H1 (cell line): ENCODE measurements around the gene RNF128. TPM values are rescaled to one million over a fixed set of nuclear protein-coding genes. Genes with fewer than 3 reads are reported as not detected.

ENCODE experiments used
- CTCF ChIA-PET: fragments of 300-600 bp; sonication (Branson Sonifier 250); formaldehyde crosslinking; loops from one replicate; lab custom pipeline; 2021; ENCODE audit not compliant: partially characterized antibody; lab: Charles Lee
- POLR2A ChIA-PET: fragments of 300-600 bp; sonication (Branson Sonifier 250); formaldehyde crosslinking; loops from one replicate; lab custom pipeline; 2021; ENCODE audit warnings: inconsistent platforms; ENCODE audit not compliant: partially characterized antibody; lab: Charles Lee
- DNase-seq, 2 experiments: peaks; one replicate each; pipeline versions ENCODE4 v3.0.0 to v3.0.0-alpha.2; 2010 to 2022; ENCODE audit warnings: low spot score in 2 of 2, low read depth in 1 of 2, mixed read lengths in 1 of 2
- FAIRE-seq: peaks from 2 replicates; lab custom pipeline; 2011; peaks lifted over from hg19 to GRCh38; lab: Jason Lieb, UNC
- H2AFZ ChIP-seq: 2 replicates; pipeline ENCODE4 v1.8.1; 2012; ENCODE audit warnings: low read length, inconsistent platforms
- H2AK5ac ChIP-seq: 2 replicates; pipeline ENCODE4 v1.6.1; 2013; ENCODE audit warnings: low read depth, low read length
- H2BK120ac ChIP-seq: replicated peaks from 2 replicates; pipeline ENCODE3; 2013; ENCODE audit warnings: low read depth, low read length, inconsistent platforms
- H2BK12ac ChIP-seq: 2 replicates; pipeline ENCODE4 v1.6.1; 2013; ENCODE audit warnings: low read depth, low read length
- H2BK15ac ChIP-seq: 2 replicates; pipeline ENCODE4 v1.6.1; 2013; ENCODE audit warnings: low read length
- H2BK20ac ChIP-seq: 2 replicates; pipeline ENCODE4 v1.6.1; 2013; ENCODE audit warnings: low read length
- H2BK5ac ChIP-seq: 2 replicates; pipeline ENCODE4 v1.6.1; 2013; ENCODE audit warnings: low read depth, low read length
- H3K14ac ChIP-seq: 2 replicates; pipeline ENCODE4 v1.6.1; 2013; ENCODE audit warnings: inconsistent platforms; ENCODE audit not compliant: insufficient read length
- H3K18ac ChIP-seq: 2 replicates; pipeline ENCODE4 v1.6.1; 2013; ENCODE audit warnings: low read length; ENCODE audit errors: extremely low read depth
- H3K23ac ChIP-seq: 2 replicates; pipeline ENCODE4 v1.6.1; 2013; ENCODE audit warnings: inconsistent platforms; ENCODE audit not compliant: insufficient read length
- H3K23me2 ChIP-seq: 2 replicates; pipeline ENCODE4 v1.6.1; 2013; ENCODE audit warnings: low read depth, low read length
- H3K27ac ChIP-seq: 2 replicates; pipeline ENCODE4 v1.6.1; 2011; ENCODE audit warnings: low read depth, low read length, inconsistent platforms
- H3K27me3 ChIP-seq, 4 experiments: replicated peaks in 1 of 4; 1 replicate in 1 of 4; 2 replicates in 3 of 4; pipeline versions ENCODE4 v1.6.1 to v1.8.1; 2011 to 2013; ENCODE audit warnings: low read length in 3 of 4, mild to moderate bottlenecking in 3 of 4, inconsistent platforms in 2 of 4, mixed read lengths in 2 of 4, moderate library complexity in 1 of 4; ENCODE audit not compliant: control insufficient read depth in 3 of 4, insufficient read depth in 3 of 4; ENCODE audit errors: extremely low read depth in 1 of 4
- H3K36me3 ChIP-seq, 4 experiments: 2 replicates each; pipeline versions ENCODE4 v1.6.1 to v1.8.1; 2011 to 2013; ENCODE audit warnings: mild to moderate bottlenecking in 4 of 4, low read length in 3 of 4, moderate library complexity in 2 of 4, control low read depth in 1 of 4, inconsistent platforms in 1 of 4; ENCODE audit not compliant: insufficient read depth in 4 of 4, control insufficient read depth in 2 of 4
- H3K4ac ChIP-seq: replicated peaks from 2 replicates; pipeline ENCODE3; 2013; ENCODE audit warnings: low read length, low read depth, mixed read lengths, inconsistent platforms; ENCODE audit not compliant: insufficient read length
- H3K4me1 ChIP-seq, 4 experiments: replicated peaks in 1 of 4; 1 replicate in 1 of 4; 2 replicates in 3 of 4; pipeline versions ENCODE4 v1.6.1 to v1.8.1; 2011 to 2013; ENCODE audit warnings: low read length in 3 of 4, inconsistent platforms in 2 of 4, mixed read lengths in 1 of 4; ENCODE audit not compliant: insufficient read depth in 4 of 4, control insufficient read depth in 3 of 4
- H3K4me2 ChIP-seq, 2 experiments: 2 replicates each; pipeline versions ENCODE4 v1.6.1 to v1.8.1; 2011 to 2013; ENCODE audit warnings: low read depth in 2 of 2, low read length in 2 of 2, control low read depth in 1 of 2, inconsistent platforms in 1 of 2, mild to moderate bottlenecking in 1 of 2; ENCODE audit not compliant: insufficient read depth in 1 of 2
- H3K4me3 ChIP-seq, 4 experiments: fragments of 200-600, 300-600 bp in 1 of 4; sonication (generic), shearing (Covaris generic), sonication (Bioruptor Twin) in 1 of 4; 2 replicates each; pipeline versions ENCODE4 v1.5.1 to v1.8.1; 2011 to 2016; ENCODE audit warnings: low read length in 4 of 4, low read depth in 3 of 4, control low read depth in 2 of 4, inconsistent platforms in 2 of 4, mild to moderate bottlenecking in 2 of 4, mixed read lengths in 1 of 4, moderate library complexity in 1 of 4; ENCODE audit not compliant: insufficient read depth in 2 of 4; ENCODE audit errors: extremely low read depth in 1 of 4
- H3K56ac ChIP-seq: replicated peaks from 2 replicates; pipeline ENCODE3; 2013; ENCODE audit warnings: low read depth, mild to moderate bottlenecking, mixed read lengths, low read length, inconsistent platforms; ENCODE audit not compliant: insufficient read length
- H3K79me1 ChIP-seq: 2 replicates; pipeline ENCODE4 v1.6.1; 2013; ENCODE audit warnings: low read depth, low read length, control low read depth
- H3K79me2 ChIP-seq, 2 experiments: 2 replicates each; pipeline versions ENCODE4 v1.6.1 to v1.8.1; 2012 to 2013; ENCODE audit warnings: low read length in 2 of 2, mild to moderate bottlenecking in 2 of 2, inconsistent platforms in 1 of 2; ENCODE audit not compliant: insufficient read depth in 2 of 2, control insufficient read depth in 1 of 2
- H3K9ac ChIP-seq, 4 experiments: replicated peaks in 1 of 4; 1 replicate in 1 of 4; 2 replicates in 3 of 4; pipeline versions ENCODE4 v1.6.1 to v1.8.1; 2011 to 2013; ENCODE audit warnings: low read depth in 3 of 4, low read length in 3 of 4, control low read depth in 2 of 4, mild to moderate bottlenecking in 2 of 4, moderate library complexity in 2 of 4, inconsistent platforms in 1 of 4; ENCODE audit errors: extremely low read depth in 1 of 4
- H3K9me3 ChIP-seq, 2 experiments: 2 replicates each; pipeline versions ENCODE4 v1.6.1 to v1.8.1; 2012 to 2013; ENCODE audit warnings: mild to moderate bottlenecking in 2 of 2, moderate library complexity in 2 of 2, control low read depth in 1 of 2, inconsistent platforms in 1 of 2, low read depth in 1 of 2, low read length in 1 of 2, mixed read lengths in 1 of 2; ENCODE audit not compliant: insufficient read depth in 2 of 2
- H4K20me1 ChIP-seq, 2 experiments: replicated peaks in 1 of 2; 2 replicates each; pipeline versions ENCODE3 to v1.8.1; 2011 to 2013; ENCODE audit warnings: inconsistent platforms in 2 of 2, low read length in 2 of 2, mild to moderate bottlenecking in 1 of 2; ENCODE audit not compliant: insufficient read depth in 2 of 2, control insufficient read depth in 1 of 2
- H4K5ac ChIP-seq: 2 replicates; pipeline ENCODE4 v1.6.1; 2013; ENCODE audit warnings: low read length, low read depth, mixed read lengths, inconsistent platforms; ENCODE audit not compliant: insufficient read length
- H4K8ac ChIP-seq: 2 replicates; pipeline ENCODE4 v1.8.0; 2013; ENCODE audit warnings: mild to moderate bottlenecking, moderate library complexity, low read length, inconsistent platforms; ENCODE audit not compliant: insufficient read depth; ENCODE audit errors: extremely low read depth
- H4K91ac ChIP-seq: replicated peaks from 2 replicates; pipeline ENCODE3; 2013; ENCODE audit warnings: low read length, mixed read lengths, inconsistent platforms; ENCODE audit not compliant: insufficient read length
- EZH2 ChIP-seq: fragments of 200-600 bp; sonication (generic); IDR thresholded peaks from 2 replicates; pipeline ENCODE4 v1.7.1; 2012; ENCODE audit warnings: low read depth, mild to moderate bottlenecking, moderate library complexity, low read length, inconsistent platforms; ENCODE audit not compliant: severe bottlenecking
- FOSL1 ChIP-seq: IDR thresholded peaks from 2 replicates; pipeline ENCODE4 v1.6.1; 2011; ENCODE audit warnings: mild to moderate bottlenecking, low read depth, low read length, moderate library complexity; ENCODE audit not compliant: insufficient read depth
- HDAC2 ChIP-seq, 2 experiments: fragments of 300-600 bp in 1 of 2; sonication (generic) in 1 of 2; IDR thresholded peaks; 2 replicates each; pipeline ENCODE4 v1.6.1; 2011 to 2012; ENCODE audit warnings: low read depth in 2 of 2, low read length in 2 of 2, mild to moderate bottlenecking in 2 of 2, moderate library complexity in 2 of 2, borderline replicate concordance in 1 of 2, inconsistent platforms in 1 of 2
- KDM4A ChIP-seq: IDR thresholded peaks from one replicate; pipeline ENCODE4 v1.7.1; 2012; ENCODE audit warnings: low read depth, mild to moderate bottlenecking, moderate library complexity, low read length, inconsistent platforms; ENCODE audit not compliant: severe bottlenecking
- POLR2AphosphoS5 ChIP-seq: IDR thresholded peaks from 2 replicates; pipeline ENCODE4 v1.6.1; 2011; ENCODE audit warnings: low read depth, low read length
- RAD21 ChIP-seq, 2 experiments: IDR thresholded peaks in 1 of 2; conservative IDR thresholded peaks in 1 of 2; 2 replicates each; pipeline ENCODE4 v1.6.1; 2011; ENCODE audit warnings: low read depth in 2 of 2, low read length in 2 of 2, improper control_type of control experiment in 1 of 2, inconsistent platforms in 1 of 2, mild to moderate bottlenecking in 1 of 2, moderate library complexity in 1 of 2
- RBBP5 ChIP-seq: IDR thresholded peaks from 2 replicates; pipeline ENCODE4 v1.7.1; 2012; ENCODE audit warnings: low read depth, mild to moderate bottlenecking, inconsistent platforms, low read length, moderate library complexity, borderline replicate concordance
- SIRT6 ChIP-seq: IDR thresholded peaks from one replicate; pipeline ENCODE4 v1.7.1; 2012; ENCODE audit warnings: low read length, inconsistent platforms
- WGBS, 2 experiments: shearing (Covaris generic) in 1 of 2; methylation state at CpG; one replicate each; pipeline versions ENCODE4 v1.1.6 to v1.1.7; 2013 to 2015; ENCODE audit warnings: low lambda C conversion rate in 2 of 2, mixed read lengths in 2 of 2, inconsistent platforms in 1 of 2, low coverage in 1 of 2, missing lambda C conversion rate in 1 of 2; ENCODE audit not compliant: insufficient replicate concordance in 2 of 2, insufficient coverage in 1 of 2, insufficient read length in 1 of 2; ENCODE audit errors: extremely low coverage in 1 of 2, missing lambda C conversion rate in 1 of 2; 5-methylcytosine and 5-hydroxymethylcytosine counted together
- polyA plus RNA-seq, 7 experiments: library from polyadenylated mRNA; depleted of rRNA in 3 of 7; stranded (reverse) in 5 of 7; unstranded in 2 of 7; fragments of >200 nt in 5 of 7; fragments of 200-250 nt in 2 of 7; gene quantifications; 1 replicate in 5 of 7; 2 replicates in 1 of 7; 4 replicates in 1 of 7; pipeline versions ENCODE4 v1.2.1 to v1.2.3, GENCODE V29; 2011 to 2013; ENCODE audit warnings: missing spikeins in 2 of 7, mixed read lengths in 2 of 7
- total RNA-seq: library from RNA; stranded (reverse); fragmentation: NEBNext Ultra II Directional; extraction: Animal tissue kit (Norgen Biotek cat#: 25700); gene quantifications from 2 replicates; pipeline ENCODE4 v1.2.1, GENCODE V29; 2021
- TF ChIP-seq, protein P1 (sequence below), 3 experiments: IDR thresholded peaks; 1 replicate in 2 of 3; 2 replicates in 1 of 3; pipeline versions ENCODE4 v1.5.1 to v1.6.1; 2011; ENCODE audit warnings: low read length in 3 of 3, mild to moderate bottlenecking in 3 of 3, inconsistent platforms in 2 of 3, low read depth in 1 of 3, moderate library complexity in 1 of 3; ENCODE audit not compliant: insufficient read depth in 1 of 3; ENCODE audit errors: control extremely low read depth in 1 of 3

Gene RNF128
- total and polyA plus RNA-seq, 2 of the 8 experiments (the other 6 are each of a cell fraction or from before 2014, with no cell fraction given) = 0.74 to 2.0 TPM

DNA sequence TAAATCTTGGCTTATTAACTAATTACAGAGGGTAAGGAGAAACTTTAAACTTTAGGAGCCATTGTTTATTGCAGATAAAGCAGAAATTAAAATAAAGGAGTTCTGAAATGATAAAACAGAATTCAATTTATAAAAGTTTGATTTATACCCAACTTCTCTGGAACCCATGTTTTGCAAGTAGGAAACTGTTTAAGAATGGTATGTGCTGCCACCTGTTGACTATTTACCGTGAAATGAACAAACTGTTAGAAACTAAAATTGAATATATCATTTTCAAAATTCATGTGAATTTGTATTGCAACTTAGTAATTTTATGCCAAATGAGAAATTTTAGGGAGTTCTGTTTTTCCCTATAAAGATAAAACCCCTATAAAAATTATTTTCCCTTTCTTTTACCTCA lies 65.0 kb downstream of the RNF128 start:
- Histone ChIP-seq H4K91ac (no peak overlapping the region), H3K27me3 (no peaks in the 10 kb centered on the region), H4K5ac (no peak overlapping the region), H2BK15ac (no peak overlapping the region), H2BK5ac (no peak overlapping the region), H3K9me3 (no peaks in the 10 kb centered on the region), H4K20me1 (no peaks in the 10 kb centered on the region), H3K9ac (no peak overlapping the region), H3K4me3 (no peak overlapping the region), H3K14ac (no peak overlapping the region), H4K8ac (no peak overlapping the region), H3K4me2 (no peak overlapping the region), H3K79me1 (no peaks in the 10 kb centered on the region), H2AFZ (no peak overlapping the region), H3K56ac (no peak overlapping the region), H3K4me1 (no peaks in the 10 kb centered on the region), H3K18ac (no peak overlapping the region), H3K36me3 (no peaks in the 10 kb centered on the region), H3K4ac (no peak overlapping the region), H2BK120ac (no peak overlapping the region), H2AK5ac (no peak overlapping the region), H2BK12ac (no peak overlapping the region), H3K27ac (no peak overlapping the region), H3K79me2 (no peaks in the 10 kb centered on the region), H2BK20ac (no peak overlapping the region), H3K23me2 (no peaks in the 10 kb centered on the region), H3K23ac (no peak overlapping the region)
- FAIRE-seq (no peak), DNase-seq (no peak)
- WGBS, 2 experiments = 29% methylated on average over 1 of the region's 1 CpG; no CpG with 5 or more reads in 1 of the 2 experiments
- ChIA-PET POLR2A (no interaction called here), CTCF (interaction anchor here (1.1 kb wide), 1 partner anchor 202 kb away, joined by 3 read pairs; no protein-coding TSS in a partner anchor)
- no peak for TF ChIP-seq RBBP5
- no peak for TF ChIP-seq SIRT6
- TF ChIP-seq KDM4A = no peak
- TF ChIP-seq HDAC2 (IDR thresholded peaks at IDR 0.05; ENCODE audit: borderline replicate concordance in 1 of 2, low read depth in 2 of 2, low read length in 2 of 2) = no peak
- TF ChIP-seq EZH2 = no peak
- no peak for TF ChIP-seq FOSL1
- TF ChIP-seq POLR2AphosphoS5 = no peak
- TF ChIP-seq, protein P1, sequence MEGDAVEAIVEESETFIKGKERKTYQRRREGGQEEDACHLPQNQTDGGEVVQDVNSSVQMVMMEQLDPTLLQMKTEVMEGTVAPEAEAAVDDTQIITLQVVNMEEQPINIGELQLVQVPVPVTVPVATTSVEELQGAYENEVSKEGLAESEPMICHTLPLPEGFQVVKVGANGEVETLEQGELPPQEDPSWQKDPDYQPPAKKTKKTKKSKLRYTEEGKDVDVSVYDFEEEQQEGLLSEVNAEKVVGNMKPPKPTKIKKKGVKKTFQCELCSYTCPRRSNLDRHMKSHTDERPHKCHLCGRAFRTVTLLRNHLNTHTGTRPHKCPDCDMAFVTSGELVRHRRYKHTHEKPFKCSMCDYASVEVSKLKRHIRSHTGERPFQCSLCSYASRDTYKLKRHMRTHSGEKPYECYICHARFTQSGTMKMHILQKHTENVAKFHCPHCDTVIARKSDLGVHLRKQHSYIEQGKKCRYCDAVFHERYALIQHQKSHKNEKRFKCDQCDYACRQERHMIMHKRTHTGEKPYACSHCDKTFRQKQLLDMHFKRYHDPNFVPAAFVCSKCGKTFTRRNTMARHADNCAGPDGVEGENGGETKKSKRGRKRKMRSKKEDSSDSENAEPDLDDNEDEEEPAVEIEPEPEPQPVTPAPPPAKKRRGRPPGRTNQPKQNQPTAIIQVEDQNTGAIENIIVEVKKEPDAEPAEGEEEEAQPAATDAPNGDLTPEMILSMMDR (IDR thresholded peaks at IDR 0.05; ENCODE audit: control extremely low read depth in 1 of 3, insufficient read depth in 1 of 3, low read depth in 1 of 3, low read length in 3 of 3) = peak in 2 of 3 experiments; percentile 9 to 16; a peak in 2 of 4 replicates
- peak; percentile 26 to 38 for TF ChIP-seq RAD21 (IDR thresholded peaks at IDR 0.05 in 1 of 2, conservative IDR thresholded peaks at IDR 0.05 in 1 of 2; ENCODE audit: low read depth in 2 of 2, low read length in 2 of 2)
